B cell (primary cell): Measurements from ENCODE around the gene EPB41L4A. TPM values are rescaled to one million over a fixed set of nuclear protein-coding genes. Genes with fewer than 3 reads are reported as not detected.
"Not testable (repeated sequence)": the region's sequence is repeated elsewhere in the genome, so short reads cannot be mapped to it uniquely, and the experiment has no call there.

Experiments
- ATAC-seq: fragments of 200-7000 bp; cut with Tn5 transposase; one replicate; pipeline ENCODE4 v1.10.0; 2021; ENCODE audit warnings: low read depth, mild to moderate bottlenecking, moderate number of reproducible peaks, moderate library complexity
- CTCF ChIA-PET: fragments of 350-600 bp; sonication (Branson Sonifier 250); formaldehyde crosslinking; loops from one replicate; lab custom pipeline; 2021; ENCODE audit warnings: antibody characterized with exemption, inconsistent platforms; lab: Charles Lee
- POLR2A ChIA-PET: fragments of 350-600 bp; sonication (Branson Sonifier 250); formaldehyde crosslinking; loops from one replicate; lab custom pipeline; 2021; ENCODE audit warnings: antibody characterized with exemption; lab: Charles Lee
- DNase-seq: peaks from one replicate; pipeline ENCODE4 v3.0.0; 2013
- H2AFZ ChIP-seq: 2 replicates; pipeline ENCODE4 v1.6.1; 2012; ENCODE audit warnings: mild to moderate bottlenecking, low read depth, low read length; ENCODE audit not compliant: insufficient read depth, poor library complexity, severe bottlenecking
- H3K27ac ChIP-seq, 2 donors: 1 replicate in 1 of 2; 2 replicates in 1 of 2; pipeline ENCODE4 v1.5.1; 2012 to 2013; ENCODE audit warnings: low read length in 2 of 2, mild to moderate bottlenecking in 2 of 2, moderate library complexity in 1 of 2
- H3K27me3 ChIP-seq, 4 experiments: fragments of 200-600 bp in 1 of 4; sonication (generic) in 1 of 4; replicated peaks in 1 of 4; 1 replicate in 2 of 4; 2 replicates in 2 of 4; pipeline versions ENCODE4 v1.6.1 to v1.7.0; 2013 to 2016; ENCODE audit warnings: low read length in 3 of 4, mild to moderate bottlenecking in 2 of 4, mixed read lengths in 1 of 4, moderate library complexity in 1 of 4; ENCODE audit not compliant: insufficient read depth in 4 of 4, control insufficient read depth in 3 of 4; ENCODE audit errors: control extremely low read depth in 1 of 4
- H3K36me3 ChIP-seq, 2 experiments: replicated peaks in 1 of 2; 1 replicate in 1 of 2; 2 replicates in 1 of 2; pipeline versions ENCODE4 v1.6.1 to v1.7.1; 2013; ENCODE audit warnings: low read length in 1 of 2; ENCODE audit not compliant: insufficient read depth in 2 of 2, control insufficient read depth in 1 of 2; ENCODE audit errors: control extremely low read depth in 1 of 2, extremely low read depth in 1 of 2
- H3K4me1 ChIP-seq, 2 donors: fragments of 200-600 bp in 1 of 2; sonication (generic) in 1 of 2; 1 replicate in 1 of 2; 2 replicates in 1 of 2; pipeline versions ENCODE4 v1.5.1 to v1.6.1; 2013 to 2017; ENCODE audit warnings: low read length in 2 of 2; ENCODE audit not compliant: control insufficient read depth in 2 of 2, insufficient read depth in 2 of 2
- H3K4me2 ChIP-seq: replicated peaks from 2 replicates; pipeline ENCODE3; 2012; ENCODE audit warnings: mild to moderate bottlenecking, low read depth, low read length; ENCODE audit not compliant: poor library complexity, severe bottlenecking
- H3K4me3 ChIP-seq, 5 experiments: fragments of 200-600 bp in 1 of 5; sonication (generic) in 1 of 5; 1 replicate in 3 of 5; 2 replicates in 2 of 5; pipeline versions ENCODE4 v1.5.1 to v1.7.0; 2011 to 2016; ENCODE audit warnings: low read length in 4 of 5, mild to moderate bottlenecking in 4 of 5, low read depth in 2 of 5, control low read depth in 1 of 5, moderate library complexity in 1 of 5; ENCODE audit not compliant: insufficient read depth in 1 of 5; ENCODE audit errors: control extremely low read depth in 1 of 5, extremely low read depth in 1 of 5
- H3K79me2 ChIP-seq: fragments of 200-600 bp; sonication (generic); one replicate; pipeline ENCODE4 v1.6.0; 2016; ENCODE audit warnings: low read length; ENCODE audit not compliant: control insufficient read depth, insufficient read depth
- H3K9ac ChIP-seq: fragments of 200-600 bp; sonication (generic); 2 replicates; pipeline ENCODE4 v1.6.1; 2017; ENCODE audit warnings: mild to moderate bottlenecking, low read length, moderate library complexity
- H3K9me3 ChIP-seq, 3 donors: one replicate each; pipeline versions ENCODE4 v1.6.1 to v1.7.1; 2013; ENCODE audit warnings: low read length in 2 of 3; ENCODE audit not compliant: control insufficient read depth in 2 of 3, insufficient read depth in 1 of 3; ENCODE audit errors: control extremely low read depth in 1 of 3
- H4K20me1 ChIP-seq: 2 replicates; pipeline ENCODE4 v1.6.0; 2012; ENCODE audit warnings: mild to moderate bottlenecking, low read length; ENCODE audit not compliant: insufficient read depth, control insufficient read depth, poor library complexity, severe bottlenecking
- H3K27ac Mint-ChIP-seq: one replicate; pipeline ENCODE4 v1.8.0; 2021; ENCODE audit warnings: mixed read lengths
- H3K27me3 Mint-ChIP-seq: one replicate; pipeline ENCODE4 v1.8.0; 2021; ENCODE audit warnings: mixed read lengths
- H3K4me1 Mint-ChIP-seq: one replicate; pipeline ENCODE4 v1.8.0; 2021; ENCODE audit warnings: mixed read lengths
- H3K4me3 Mint-ChIP-seq: one replicate; pipeline ENCODE4 v1.8.0; 2021; ENCODE audit warnings: mixed read lengths
- H3K9me3 Mint-ChIP-seq: one replicate; pipeline ENCODE4 v1.8.0; 2022; ENCODE audit warnings: mixed read lengths; ENCODE audit not compliant: insufficient read depth
- EZH2 ChIP-seq: IDR thresholded peaks from 2 replicates; pipeline ENCODE4 v1.6.1; 2012; ENCODE audit warnings: borderline replicate concordance, low read depth, mild to moderate bottlenecking, moderate library complexity, low read length; ENCODE audit not compliant: insufficient read depth, poor library complexity, severe bottlenecking
- WGBS: methylation state at CpG from one replicate; pipeline ENCODE4 v1.1.5; 2013; ENCODE audit warnings: missing lambda C conversion rate; ENCODE audit not compliant: insufficient coverage; 5-methylcytosine and 5-hydroxymethylcytosine counted together
- intact Hi-C: fragments of 100-400 bp; cut with micrococcal nuclease; formaldehyde crosslinking; loops from one replicate; pipeline ENCODE4 v1.10.0; 2022
- polyA plus RNA-seq: library from polyadenylated mRNA; depleted of rRNA; stranded (reverse); fragments of >200 nt; gene quantifications from 2 replicates; pipeline ENCODE4 v1.2.3, GENCODE V29; 2012
- total RNA-seq, 2 donors: library from RNA; stranded (reverse); fragments of 120-200 nt in 1 of 2; gene quantifications; 1 replicate in 1 of 2; 2 replicates in 1 of 2; pipeline versions ENCODE4 v1.2.3 to v1.2.4, GENCODE V29; 2013 to 2022
- TF ChIP-seq, protein P1 (sequence below): fragments of 200-600 bp; IDR thresholded peaks from one replicate; pipeline ENCODE4 v1.8.0; 2022; ENCODE audit warnings: antibody characterized with exemption, mild to moderate bottlenecking

EPB41L4A gene
- total and polyA plus RNA-seq, 2 donors (not counting 1 experiment from before 2014, with no cell fraction given): 1.8 to 12.9 TPM

DNA sequence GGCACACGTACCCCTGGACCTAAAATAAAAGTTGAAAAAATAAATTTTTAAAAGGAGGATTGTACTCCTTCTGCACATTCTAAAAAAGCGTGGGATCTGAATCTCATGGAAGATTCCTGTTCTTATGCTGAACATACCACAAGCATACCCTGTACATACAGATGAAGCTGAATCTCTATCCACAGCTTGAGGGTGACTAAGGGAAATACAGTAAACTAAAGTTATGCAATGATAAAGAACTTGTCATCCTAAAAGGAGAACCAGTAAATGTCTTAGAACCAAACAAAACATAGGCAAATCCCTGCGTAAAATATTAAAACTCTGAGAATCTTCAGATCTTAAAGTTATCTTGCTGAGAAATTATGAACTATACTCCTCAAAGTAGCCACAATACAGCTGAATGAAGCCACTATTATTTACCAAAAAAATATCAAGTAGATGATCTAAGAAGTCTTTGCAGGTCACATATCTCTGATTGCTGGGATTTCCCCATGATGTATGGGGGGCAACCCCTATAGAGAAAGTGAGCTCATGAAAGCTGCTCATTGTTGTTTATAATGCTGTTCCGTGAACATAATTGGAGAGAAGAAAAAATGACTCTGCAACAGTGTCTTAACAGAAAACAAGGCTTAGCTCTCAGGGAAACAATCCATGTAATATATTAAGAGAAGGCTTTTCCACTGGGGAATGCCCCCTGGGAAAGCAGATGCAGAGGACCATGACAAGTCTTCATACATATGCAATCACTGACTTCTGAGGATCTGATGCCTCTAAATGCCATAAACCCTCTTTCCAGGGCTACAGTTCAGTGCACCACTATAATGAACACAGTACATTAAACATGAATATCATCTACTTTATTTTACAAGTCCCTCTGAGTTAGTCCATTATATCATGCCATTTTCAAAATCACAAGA is 210.1 kb downstream of the EPB41L4A start:
- no peaks in the 10 kb centered on the region for H3K79me2 ChIP-seq
- no peak overlapping the region for H2AFZ ChIP-seq
- intact Hi-C loops: no loop called here
- Mint-ChIP-seq H3K4me1 (no peaks in the 10 kb centered on the region), H3K27ac (no peak overlapping the region), H3K9me3 (no peaks in the 10 kb centered on the region), H3K4me3 (no peak overlapping the region), H3K27me3 (peaks cover 35% of the 10 kb centered on the region)
- H3K9ac ChIP-seq: no peak overlapping the region
- ChIA-PET CTCF (interaction anchor here (1.0 to 1.2 kb wide), 3 partner anchors 212 to 549 kb away, joined by 3 to 6 read pairs (median 4); no protein-coding TSS in a partner anchor), POLR2A (no interaction called here)
- no peak overlapping the region for H3K4me2 ChIP-seq
- no peak overlapping the region for H3K27ac ChIP-seq
- no CpG with 5 or more reads among the region's 4 CpGs for WGBS
- TF ChIP-seq EZH2: no peak
- TF ChIP-seq, protein P1, sequence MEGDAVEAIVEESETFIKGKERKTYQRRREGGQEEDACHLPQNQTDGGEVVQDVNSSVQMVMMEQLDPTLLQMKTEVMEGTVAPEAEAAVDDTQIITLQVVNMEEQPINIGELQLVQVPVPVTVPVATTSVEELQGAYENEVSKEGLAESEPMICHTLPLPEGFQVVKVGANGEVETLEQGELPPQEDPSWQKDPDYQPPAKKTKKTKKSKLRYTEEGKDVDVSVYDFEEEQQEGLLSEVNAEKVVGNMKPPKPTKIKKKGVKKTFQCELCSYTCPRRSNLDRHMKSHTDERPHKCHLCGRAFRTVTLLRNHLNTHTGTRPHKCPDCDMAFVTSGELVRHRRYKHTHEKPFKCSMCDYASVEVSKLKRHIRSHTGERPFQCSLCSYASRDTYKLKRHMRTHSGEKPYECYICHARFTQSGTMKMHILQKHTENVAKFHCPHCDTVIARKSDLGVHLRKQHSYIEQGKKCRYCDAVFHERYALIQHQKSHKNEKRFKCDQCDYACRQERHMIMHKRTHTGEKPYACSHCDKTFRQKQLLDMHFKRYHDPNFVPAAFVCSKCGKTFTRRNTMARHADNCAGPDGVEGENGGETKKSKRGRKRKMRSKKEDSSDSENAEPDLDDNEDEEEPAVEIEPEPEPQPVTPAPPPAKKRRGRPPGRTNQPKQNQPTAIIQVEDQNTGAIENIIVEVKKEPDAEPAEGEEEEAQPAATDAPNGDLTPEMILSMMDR: no peak
- DNase-seq: no peak
- no peaks in the 10 kb centered on the region for H3K4me1 ChIP-seq
- H3K36me3 ChIP-seq: no peaks in the 10 kb centered on the region
- H3K9me3 ChIP-seq: peaks cover 0 to 6% (median 0%) of the 10 kb centered on the region in 3 donors
- no peak overlapping the region for H3K4me3 ChIP-seq
- H3K27me3 ChIP-seq: no peaks in the 10 kb centered on the region
- ATAC-seq: no peak
- no peaks in the 10 kb centered on the region for H4K20me1 ChIP-seq

DNA sequence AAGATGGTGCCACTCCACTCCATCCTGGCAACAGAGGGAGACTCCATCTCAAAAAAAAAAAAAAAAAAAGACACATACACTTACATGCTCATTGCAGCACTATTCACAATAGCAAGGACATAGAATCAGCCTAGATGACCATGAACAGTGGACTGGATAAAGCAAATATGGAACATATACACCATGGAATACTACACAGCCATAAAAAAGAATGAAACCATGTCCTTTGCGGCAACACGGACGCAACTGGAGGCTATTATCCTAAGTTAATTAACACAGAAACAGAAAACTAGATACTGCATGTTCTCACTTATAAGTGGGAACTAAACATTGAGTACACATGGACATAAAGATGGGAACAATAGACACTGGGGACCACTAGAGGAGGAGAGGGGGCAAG is 210.9 kb downstream of the EPB41L4A start:
- CTCF ChIA-PET, H3K27ac Mint-ChIP-seq, H3K9me3 ChIP-seq, H3K36me3 ChIP-seq, H2AFZ ChIP-seq, H3K27me3 ChIP-seq, H3K4me2 ChIP-seq, H3K27ac ChIP-seq, ATAC-seq, intact Hi-C loops, H3K9me3 Mint-ChIP-seq, H3K4me3 Mint-ChIP-seq, H3K9ac ChIP-seq, POLR2A ChIA-PET, DNase-seq, H4K20me1 ChIP-seq, H3K79me2 ChIP-seq, H3K4me1 Mint-ChIP-seq, H3K4me3 ChIP-seq, H3K4me1 ChIP-seq: not testable (repeated sequence)
- no CpG with 5 or more reads among the region's 3 CpGs for WGBS
- H3K27me3 Mint-ChIP-seq: peaks cover 34% of the 10 kb centered on the region
